Right lung (tissue), 5 donors: ENCODE results near the gene FAM3B. TPM values are rescaled to one million over a fixed set of nuclear protein-coding genes. Genes with fewer than 3 reads are reported as not detected.

ENCODE experiments used
- DNase-seq, 2 donors: peaks; one replicate each; pipeline ENCODE4 v3.0.0-alpha.2; 2013
- polyA plus RNA-seq, 5 donors: library from polyadenylated mRNA; unstranded; fragments of 120-200 nt; gene quantifications; one replicate each; pipeline versions ENCODE4 v1.2.1 to v1.2.3, GENCODE V29; 2013; ENCODE audit warnings: inconsistent platforms in 1 of 5, low replicate concordance in 1 of 5; ENCODE audit not compliant: insufficient read length in 5 of 5, insufficient read depth in 1 of 5

The FAM3B gene
- polyA plus RNA-seq, 5 donors: 8.6 to 24.0 (median 14.3) TPM

- no peak for DNase-seq
Measured at GRCh38 chr21:41317063-41317392, 427 bp downstream of the FAM3B start.

GRCh38 chr21:41317458-41317857, 857 bp downstream of the FAM3B start:
- DNase-seq: no peak

GRCh38 chr21:41318218-41318617, 1.6 kb downstream of the FAM3B start:
- no peak for DNase-seq

- no peak for DNase-seq
Measured at GRCh38 chr21:41319273-41319672, 2.7 kb downstream of the FAM3B start.

GRCh38 chr21:41321211-41321907, 4.8 kb downstream of the FAM3B start:
- DNase-seq: no peak

GRCh38 chr21:41321908-41322495, 5.4 kb downstream of the FAM3B start:
- no peak for DNase-seq

GRCh38 chr21:41322496-41323382, 6.1 kb downstream of the FAM3B start:
- DNase-seq: no peak

- no peak for DNase-seq
Measured at GRCh38 chr21:41325138-41325912, 8.7 kb downstream of the FAM3B start.

GRCh38 chr21:41326414-41327080, 9.9 kb downstream of the FAM3B start:
- no peak for DNase-seq

- DNase-seq: no peak
Measured at GRCh38 chr21:41327753-41328152, 11.2 kb downstream of the FAM3B start.

GRCh38 chr21:41328660-41329607, 12.3 kb downstream of the FAM3B start:
- no peak for DNase-seq

- DNase-seq: no peak
Measured at GRCh38 chr21:41333752-41334151, 17.2 kb downstream of the FAM3B start.

- no peak for DNase-seq
Measured at GRCh38 chr21:41337515-41337914, 20.9 kb downstream of the FAM3B start.

GRCh38 chr21:41338455-41338854, 21.9 kb downstream of the FAM3B start:
- no peak for DNase-seq

GRCh38 chr21:41342035-41342434, 25.4 kb downstream of the FAM3B start:
- no peak for DNase-seq

GRCh38 chr21:41344146-41344545, 27.5 kb downstream of the FAM3B start:
- no peak for DNase-seq

- DNase-seq: no peak
Measured at GRCh38 chr21:41345356-41345755, 28.8 kb downstream of the FAM3B start.

- DNase-seq: no peak
Measured at GRCh38 chr21:41345934-41346685, 29.5 kb downstream of the FAM3B start.

- no peak for DNase-seq
Measured at GRCh38 chr21:41346758-41347157, 30.2 kb downstream of the FAM3B start.

- no peak for DNase-seq
Measured at GRCh38 chr21:41348434-41348833, 31.8 kb downstream of the FAM3B start.
